ENCODE results near the gene SIRPB1. TPM values are rescaled to one million over a fixed set of nuclear protein-coding genes. Genes with fewer than 3 reads are reported as not detected.
"Not testable (repeated sequence)": the region's sequence is repeated elsewhere in the genome, so short reads cannot be mapped to it uniquely, and the experiment has no call there.

Gene SIRPB1
- total RNA-seq, 1 donor from 2014 or later: 3.3 TPM

DNA sequence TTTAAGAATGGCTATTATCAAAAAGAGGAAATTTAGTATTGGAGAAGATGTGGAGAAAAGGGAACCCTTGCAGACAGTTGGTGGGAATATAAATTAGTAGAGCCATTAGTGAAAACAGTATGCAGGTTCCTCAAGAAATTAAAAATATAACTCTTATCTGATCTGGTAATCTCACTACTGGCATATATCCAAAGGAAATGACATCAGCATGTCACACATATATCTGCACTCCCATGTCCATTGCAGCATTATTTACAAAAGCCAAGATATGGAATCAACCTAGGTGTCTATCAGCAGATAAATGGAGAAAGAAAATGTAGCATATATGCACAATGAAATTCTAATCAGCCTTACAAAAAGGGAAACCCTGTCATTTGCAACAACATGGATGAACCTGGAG is 35.2 kb upstream of the SIRPB1 start:
- intact Hi-C loops (cut with micrococcal nuclease): loop anchor here (5.0 to 10.0 kb wide), 3 partner anchors 32 to 430 kb away; partner anchors contain the start of gene RAD21L1
- Mint-ChIP-seq H3K4me3 (peak overlapping the region; percentile 84), H3K27me3 (ENCODE audit: insufficient read depth) (no peaks in the 10 kb centered on the region), H3K36me3 (ENCODE audit: low read depth) (peaks cover 39% of the 10 kb centered on the region), H3K9me3 (peaks cover 21% of the 10 kb centered on the region), H3K4me1 (ENCODE audit: low read depth) (peaks cover 94% of the 10 kb centered on the region), H3K27ac (peak overlapping the region; percentile 79)
- no peak for DNase-seq (ENCODE audit: low spot score)

DNA sequence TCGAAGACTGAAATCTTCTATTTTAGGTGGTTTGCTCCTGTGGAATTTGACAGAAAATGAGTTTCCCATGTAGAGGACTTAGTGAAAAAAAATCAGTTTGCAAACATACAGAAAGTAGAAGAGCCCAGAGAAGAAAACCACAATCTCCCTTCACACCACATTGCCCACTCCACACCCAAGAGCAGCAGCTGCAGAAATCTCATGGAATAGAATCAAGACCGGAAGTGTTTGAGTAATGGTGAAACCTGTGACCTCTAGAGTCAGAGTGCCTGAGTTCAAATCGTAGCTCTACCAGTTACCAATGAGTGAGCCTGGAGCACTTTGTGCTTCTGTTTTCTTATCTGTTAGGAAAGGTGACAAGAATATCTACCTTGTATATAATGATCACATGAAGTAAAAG is 33.2 kb upstream of the SIRPB1 start:
- Mint-ChIP-seq H3K27ac (peak overlapping the region; percentile 34), H3K4me1 (ENCODE audit: low read depth) (peaks cover 79% of the 10 kb centered on the region), H3K36me3 (ENCODE audit: low read depth) (peaks cover 52% of the 10 kb centered on the region), H3K4me3 (peak overlapping the region; percentile 19), H3K9me3 (peaks cover 21% of the 10 kb centered on the region), H3K27me3 (ENCODE audit: insufficient read depth) (no peaks in the 10 kb centered on the region)
- intact Hi-C loops (cut with micrococcal nuclease): loop anchor here (5.0 to 10.0 kb wide), 2 partner anchors 34 to 428 kb away; partner anchors contain the start of gene RAD21L1
- DNase-seq (ENCODE audit: low spot score): no peak

DNA sequence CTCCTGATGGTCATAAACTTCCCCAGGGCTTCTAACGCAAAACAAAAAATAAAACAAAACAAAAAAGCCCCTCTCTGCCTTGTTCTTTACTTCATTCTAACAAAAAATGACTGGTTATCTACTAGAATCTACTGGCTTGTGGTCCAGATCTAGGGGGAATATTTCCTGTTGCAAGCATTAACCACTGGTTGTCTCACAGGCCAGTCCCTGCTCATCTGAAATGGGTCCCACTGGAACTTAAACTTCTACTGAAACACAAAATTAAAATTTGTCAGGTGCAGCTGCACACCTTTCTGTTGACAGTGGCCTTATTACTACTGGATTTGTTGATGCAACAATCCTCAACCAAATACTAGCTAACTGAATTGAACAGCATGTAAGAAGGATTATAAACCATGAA is 32.3 kb upstream of the SIRPB1 start:
- intact Hi-C loops (cut with micrococcal nuclease): loop anchor here (5.0 to 10.0 kb wide), 2 partner anchors 35 to 427 kb away; partner anchors contain the start of gene RAD21L1
- DNase-seq (ENCODE audit: low spot score): no peak
- H3K27me3 Mint-ChIP-seq (ENCODE audit: insufficient read depth): no peaks in the 10 kb centered on the region
- H3K27ac Mint-ChIP-seq: no peak overlapping the region
- peak overlapping the region; percentile 1 for H3K4me3 Mint-ChIP-seq
- H3K4me1 Mint-ChIP-seq (ENCODE audit: low read depth): peaks cover 79% of the 10 kb centered on the region
- H3K9me3 Mint-ChIP-seq: peaks cover 21% of the 10 kb centered on the region
- peaks cover 59% of the 10 kb centered on the region for H3K36me3 Mint-ChIP-seq (ENCODE audit: low read depth)

DNA sequence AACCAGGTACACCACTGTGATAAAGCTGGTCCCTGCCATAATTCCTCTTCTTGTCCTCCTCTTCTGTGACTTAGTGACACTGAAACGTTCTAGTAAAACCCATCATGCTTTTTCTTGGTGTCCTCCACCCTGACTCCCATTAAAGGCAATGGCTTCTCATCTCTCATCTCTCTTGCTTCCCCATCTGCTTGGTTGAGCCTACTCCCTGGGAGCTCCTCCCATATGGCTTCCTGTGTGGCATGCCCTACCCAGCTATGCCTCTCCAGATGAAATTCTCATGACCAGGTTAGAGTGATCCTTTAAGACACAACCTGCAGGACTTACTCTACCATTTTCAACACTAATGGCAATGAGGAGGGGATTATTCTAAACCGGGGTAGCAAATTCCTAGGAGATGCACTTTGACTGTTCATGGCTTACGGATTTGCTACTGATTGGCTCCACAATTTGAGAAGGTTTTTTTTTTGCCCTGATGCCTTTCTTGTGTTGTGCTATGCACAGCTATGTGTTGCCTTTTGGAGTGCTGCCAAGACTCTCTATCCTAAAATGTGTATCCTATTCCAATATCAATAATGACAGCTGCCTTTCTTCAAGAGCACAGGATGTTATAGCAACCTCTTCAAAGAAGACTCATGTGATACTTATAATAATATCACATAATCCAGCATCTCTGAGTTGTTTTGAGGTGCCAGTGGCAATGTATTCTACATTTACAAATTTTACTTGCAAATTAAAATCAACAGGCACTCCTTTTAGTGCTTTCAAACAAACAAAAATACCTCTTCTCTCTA is 31.7 kb upstream of the SIRPB1 start:
- intact Hi-C loops (cut with micrococcal nuclease): loop anchor here (5.0 to 10.0 kb wide), 2 partner anchors 36 to 427 kb away; partner anchors contain the start of gene RAD21L1
- no peaks in the 10 kb centered on the region for H3K27me3 Mint-ChIP-seq (ENCODE audit: insufficient read depth)
- peak overlapping the region; percentile 40 for H3K4me3 Mint-ChIP-seq
- peaks cover 79% of the 10 kb centered on the region for H3K4me1 Mint-ChIP-seq (ENCODE audit: low read depth)
- H3K27ac Mint-ChIP-seq: peak overlapping the region; percentile 81
- H3K36me3 Mint-ChIP-seq (ENCODE audit: low read depth): peaks cover 61% of the 10 kb centered on the region
- DNase-seq (ENCODE audit: low spot score): no peak
- peaks cover 21% of the 10 kb centered on the region for H3K9me3 Mint-ChIP-seq

DNA sequence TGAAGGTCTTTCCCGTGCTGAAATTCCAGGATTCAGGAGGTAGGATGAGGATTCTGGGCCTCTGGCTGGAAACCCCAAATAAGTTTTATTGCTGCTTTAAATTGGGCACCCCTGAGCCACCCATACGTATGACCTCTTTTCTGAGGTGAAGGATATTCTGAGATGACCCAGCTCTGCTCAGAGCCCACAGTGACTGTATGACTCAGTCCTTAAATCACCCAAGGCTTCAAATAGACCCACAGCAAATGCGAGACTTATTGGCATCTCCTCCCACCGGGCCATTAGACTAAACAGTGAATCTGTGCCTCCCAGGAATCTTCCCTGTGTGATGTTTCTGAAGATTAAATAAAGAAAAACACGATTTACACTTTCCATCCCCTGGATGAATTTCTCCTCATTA is 28.3 kb upstream of the SIRPB1 start:
- Mint-ChIP-seq H3K36me3 (ENCODE audit: low read depth) (peaks cover 56% of the 10 kb centered on the region), H3K4me3 (no peak overlapping the region), H3K27me3 (ENCODE audit: insufficient read depth) (no peaks in the 10 kb centered on the region), H3K27ac (no peak overlapping the region), H3K4me1 (ENCODE audit: low read depth) (peaks cover 57% of the 10 kb centered on the region), H3K9me3 (peaks cover 4% of the 10 kb centered on the region)
- DNase-seq (ENCODE audit: low spot score): no peak
- intact Hi-C loops (cut with micrococcal nuclease): no loop called here

DNA sequence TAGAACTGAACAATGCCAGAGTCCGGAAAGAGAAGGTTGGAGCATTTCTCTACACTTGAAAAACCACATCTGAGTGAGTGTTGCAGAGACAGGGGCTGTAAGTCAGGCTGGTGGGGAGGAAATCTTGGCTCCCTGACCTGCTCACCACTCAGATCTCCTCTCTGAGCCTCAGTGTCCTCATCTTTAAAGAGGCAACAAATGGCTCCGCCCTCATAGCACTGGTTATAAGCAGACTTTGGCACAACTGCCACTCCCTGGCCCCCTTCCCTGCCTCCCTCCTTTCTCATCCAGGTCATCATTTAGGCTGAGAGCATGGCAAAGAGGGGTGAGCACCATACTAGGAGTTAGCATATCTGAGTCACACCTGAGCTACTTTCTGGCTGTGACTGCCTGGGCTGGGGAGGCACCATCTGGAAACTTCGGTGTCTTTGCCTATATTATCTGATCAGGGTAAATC is 27.2 kb upstream of the SIRPB1 start:
- peak overlapping the region; percentile 78 for H3K27ac Mint-ChIP-seq
- intact Hi-C loops (cut with micrococcal nuclease): loop anchor here (1.0 to 2.0 kb wide), 2 partner anchors 14 to 22 kb away; no protein-coding TSS in a partner anchor
- no peak for DNase-seq (ENCODE audit: low spot score)
- no peaks in the 10 kb centered on the region for H3K27me3 Mint-ChIP-seq (ENCODE audit: insufficient read depth)
- peaks cover 48% of the 10 kb centered on the region for H3K4me1 Mint-ChIP-seq (ENCODE audit: low read depth)
- H3K9me3 Mint-ChIP-seq: no peaks in the 10 kb centered on the region
- no peak overlapping the region for H3K4me3 Mint-ChIP-seq
- H3K36me3 Mint-ChIP-seq (ENCODE audit: low read depth): peaks cover 51% of the 10 kb centered on the region

DNA sequence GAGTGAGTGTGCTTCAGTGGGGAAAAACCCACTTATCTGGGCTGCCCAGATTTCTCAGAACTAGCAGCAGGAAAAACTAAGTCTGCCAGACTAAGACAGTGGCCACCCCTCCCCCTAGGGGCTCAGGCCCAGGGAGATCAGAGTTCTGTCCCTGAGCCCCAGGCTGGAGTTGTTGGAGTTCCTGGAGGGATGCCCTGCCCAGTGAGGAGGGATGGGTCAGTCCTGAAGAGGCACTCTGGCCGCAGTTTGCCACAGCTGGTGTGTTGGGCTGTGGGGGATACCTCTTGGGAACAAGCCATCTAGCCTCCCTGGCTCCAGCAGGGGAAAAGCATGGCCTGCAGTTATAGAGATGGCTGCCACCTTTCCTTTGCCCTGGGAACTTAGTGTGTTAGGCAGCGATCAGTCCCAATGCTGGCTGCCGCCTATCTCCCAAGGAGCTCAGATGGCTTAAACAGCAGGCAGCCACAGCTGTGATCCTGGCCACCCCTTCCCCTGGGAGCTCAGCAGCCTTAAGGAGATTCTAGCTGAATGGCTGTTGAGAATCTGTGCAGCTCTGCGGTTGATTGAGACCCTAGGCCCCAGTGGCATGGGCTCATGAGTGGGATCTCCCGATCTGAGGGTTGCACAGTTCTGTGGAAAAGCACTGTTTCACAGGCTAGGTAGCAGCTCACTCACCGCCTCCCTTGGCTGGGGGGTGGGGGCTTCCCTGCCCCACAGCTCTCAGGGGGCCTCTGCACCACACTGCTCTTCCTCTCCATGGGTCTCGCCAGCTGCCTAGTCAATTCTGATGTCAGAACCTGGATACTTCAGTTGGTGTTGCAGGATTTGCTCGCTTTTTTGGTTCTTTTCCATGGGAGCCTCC is 24.5 kb upstream of the SIRPB1 start:
- H3K4me1 Mint-ChIP-seq (ENCODE audit: low read depth): peaks cover 27% of the 10 kb centered on the region
- no peak overlapping the region for H3K4me3 Mint-ChIP-seq
- H3K9me3 Mint-ChIP-seq: peaks cover 8% of the 10 kb centered on the region
- intact Hi-C loops (cut with micrococcal nuclease): no loop called here
- no peaks in the 10 kb centered on the region for H3K27me3 Mint-ChIP-seq (ENCODE audit: insufficient read depth)
- no peak overlapping the region for H3K27ac Mint-ChIP-seq
- H3K36me3 Mint-ChIP-seq (ENCODE audit: low read depth): peaks cover 42% of the 10 kb centered on the region
- DNase-seq (ENCODE audit: low spot score): no peak

DNA sequence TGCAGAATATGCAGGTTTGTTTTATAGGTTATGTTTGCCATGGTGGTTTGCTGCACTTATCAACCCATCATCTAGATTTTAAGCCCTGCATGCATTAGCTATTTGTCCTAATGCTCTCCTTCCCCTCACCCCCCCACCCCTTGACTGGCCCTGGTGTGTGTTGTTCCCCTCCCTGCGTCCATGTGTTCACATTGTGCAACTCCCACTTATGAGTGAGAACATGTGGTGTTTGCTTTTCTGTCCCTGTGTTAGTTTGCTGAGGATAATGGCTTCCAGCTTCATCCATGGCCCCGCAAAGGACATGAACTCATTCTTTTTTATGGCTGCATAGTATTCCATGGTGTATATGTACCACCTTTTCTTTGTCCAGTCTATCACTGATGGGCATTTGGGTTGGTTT is 18.8 kb upstream of the SIRPB1 start:
- Mint-ChIP-seq H3K36me3 (ENCODE audit: low read depth) (peaks cover 24% of the 10 kb centered on the region), H3K4me1 (ENCODE audit: low read depth) (peaks cover 17% of the 10 kb centered on the region)
- H3K9me3 Mint-ChIP-seq; H3K27ac Mint-ChIP-seq; DNase-seq (ENCODE audit: low spot score); H3K27me3 Mint-ChIP-seq (ENCODE audit: insufficient read depth); H3K4me3 Mint-ChIP-seq; intact Hi-C loops (cut with micrococcal nuclease): not testable (repeated sequence)

DNA sequence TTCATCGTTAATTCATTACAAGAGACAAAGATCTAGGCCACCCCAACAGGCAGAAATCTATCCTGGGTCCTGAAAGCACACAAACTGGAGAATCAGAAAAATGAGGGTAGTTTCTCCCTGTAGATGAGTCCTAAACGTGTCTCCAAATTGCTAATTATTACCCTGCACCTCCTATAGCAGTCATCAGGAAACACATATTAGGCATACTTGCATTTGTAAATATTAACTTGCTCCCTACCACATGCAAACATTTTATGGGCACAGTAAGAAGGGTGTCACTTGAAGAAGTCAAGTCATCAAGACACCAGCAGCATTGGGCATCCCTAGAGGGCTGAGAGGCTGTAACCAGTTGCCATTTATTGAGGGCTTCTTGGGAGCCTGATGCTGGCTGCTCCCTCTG is 17.9 kb upstream of the SIRPB1 start:
- no peaks in the 10 kb centered on the region for H3K27me3 Mint-ChIP-seq (ENCODE audit: insufficient read depth)
- H3K36me3 Mint-ChIP-seq (ENCODE audit: low read depth): peaks cover 30% of the 10 kb centered on the region
- intact Hi-C loops (cut with micrococcal nuclease): no loop called here
- peaks cover 26% of the 10 kb centered on the region for H3K4me1 Mint-ChIP-seq (ENCODE audit: low read depth)
- no peak overlapping the region for H3K27ac Mint-ChIP-seq
- no peak for DNase-seq (ENCODE audit: low spot score)
- H3K4me3 Mint-ChIP-seq: no peak overlapping the region
- H3K9me3 Mint-ChIP-seq: peaks cover 8% of the 10 kb centered on the region

DNA sequence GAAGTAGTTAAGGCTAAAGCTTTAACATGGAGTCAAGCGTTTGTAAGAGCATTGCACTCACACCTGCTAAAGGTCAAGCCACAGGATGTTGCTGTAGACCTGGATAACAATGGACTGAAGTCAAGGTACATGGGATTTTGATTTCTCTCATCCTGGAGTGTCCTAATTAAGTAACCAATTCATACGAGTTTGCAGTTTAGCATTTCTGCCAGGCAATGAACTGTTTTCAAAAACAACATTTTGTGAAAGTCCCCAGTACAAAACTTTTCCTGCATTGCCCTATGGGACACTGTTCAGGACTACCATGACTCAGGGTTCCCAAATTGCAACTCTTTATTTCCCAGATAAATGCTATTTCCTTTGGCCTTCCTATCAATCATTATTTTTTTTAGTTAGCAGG is 17.4 kb upstream of the SIRPB1 start:
- Mint-ChIP-seq H3K4me3 (no peak overlapping the region), H3K4me1 (ENCODE audit: low read depth) (peaks cover 31% of the 10 kb centered on the region), H3K9me3 (peaks cover 8% of the 10 kb centered on the region), H3K27ac (no peak overlapping the region), H3K36me3 (ENCODE audit: low read depth) (peaks cover 35% of the 10 kb centered on the region), H3K27me3 (ENCODE audit: insufficient read depth) (no peaks in the 10 kb centered on the region)
- intact Hi-C loops (cut with micrococcal nuclease): no loop called here
- no peak for DNase-seq (ENCODE audit: low spot score)

DNA sequence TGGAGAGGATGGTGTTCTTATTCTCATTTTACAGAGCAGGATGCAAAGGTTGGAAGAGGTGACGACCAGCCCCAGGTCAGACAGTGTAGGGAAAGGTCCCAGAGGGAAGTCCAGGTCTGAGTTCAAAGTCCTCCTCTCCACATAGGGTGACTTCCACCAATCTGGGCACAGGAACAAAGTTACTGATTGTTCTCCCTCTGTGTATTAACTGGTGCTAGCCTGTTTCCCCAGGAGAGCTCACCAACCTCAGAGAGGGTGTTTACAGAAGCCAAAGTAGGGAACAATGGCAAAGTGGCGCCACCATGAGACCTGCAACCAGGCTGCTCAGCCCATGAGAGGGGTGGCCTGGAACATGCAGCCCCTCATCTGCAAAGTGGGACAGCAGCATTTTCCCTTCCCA is 16.8 kb upstream of the SIRPB1 start:
- intact Hi-C loops (cut with micrococcal nuclease): no loop called here
- no peaks in the 10 kb centered on the region for H3K27me3 Mint-ChIP-seq (ENCODE audit: insufficient read depth)
- no peak for DNase-seq (ENCODE audit: low spot score)
- H3K36me3 Mint-ChIP-seq (ENCODE audit: low read depth): peaks cover 41% of the 10 kb centered on the region
- H3K9me3 Mint-ChIP-seq: peaks cover 8% of the 10 kb centered on the region
- no peak overlapping the region for H3K4me3 Mint-ChIP-seq
- H3K4me1 Mint-ChIP-seq (ENCODE audit: low read depth): peaks cover 37% of the 10 kb centered on the region
- peak overlapping the region; percentile 13 for H3K27ac Mint-ChIP-seq

DNA sequence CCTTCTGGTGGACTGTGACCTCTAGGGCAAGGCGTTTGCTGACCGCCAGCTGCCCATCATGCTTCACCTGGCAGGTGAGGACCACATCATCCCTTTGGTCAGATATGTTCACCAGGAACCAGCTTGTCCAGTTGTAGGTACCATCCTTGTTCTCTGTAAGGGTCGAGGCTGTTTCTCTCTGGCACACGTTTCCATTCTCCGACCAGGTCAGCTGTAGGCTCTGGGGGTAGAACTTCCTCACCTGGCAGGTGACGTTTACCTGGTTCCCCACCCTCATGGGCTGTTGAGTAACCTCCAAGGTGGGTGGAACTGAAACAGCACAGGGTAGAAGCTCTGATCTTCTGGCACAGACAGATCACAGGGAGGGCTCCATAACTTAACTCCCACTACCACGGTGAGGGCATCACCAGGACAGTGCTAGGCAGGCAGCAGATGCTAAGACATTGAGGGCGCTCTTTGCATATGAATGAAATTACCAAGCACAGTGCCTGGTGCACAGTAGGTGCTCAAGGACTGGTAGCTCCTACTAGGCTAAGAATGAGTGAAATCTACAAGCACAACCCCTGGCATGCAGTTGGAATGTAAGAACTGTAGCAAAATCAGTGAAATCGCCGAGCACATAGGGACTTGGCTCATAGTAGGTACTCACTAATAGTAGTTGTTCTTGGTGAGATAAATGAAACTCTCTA is 15.6 kb upstream of the SIRPB1 start:
- peaks cover 42% of the 10 kb centered on the region for H3K4me1 Mint-ChIP-seq (ENCODE audit: low read depth)
- no peaks in the 10 kb centered on the region for H3K27me3 Mint-ChIP-seq (ENCODE audit: insufficient read depth)
- H3K4me3 Mint-ChIP-seq: no peak overlapping the region
- no peak overlapping the region for H3K27ac Mint-ChIP-seq
- intact Hi-C loops (cut with micrococcal nuclease): no loop called here
- no peak for DNase-seq (ENCODE audit: low spot score)
- peaks cover 47% of the 10 kb centered on the region for H3K36me3 Mint-ChIP-seq (ENCODE audit: low read depth)
- peaks cover 8% of the 10 kb centered on the region for H3K9me3 Mint-ChIP-seq

All from activated T-helper 1 cell treated with anti-CD3 and anti-CD28 coated beads, Interleukin-12 subunit alpha, Interleukin-12 subunit beta, Interleukin-2, Interleukin-4 antibody, amounts not matched to agents 30 ng/mL and 10 ng/mL and 1 ng/mL, durations not matched to agents 14 hours and 24 hours and 36 hours (primary cell).